ENCODE results near the gene DQX1.
"Not testable (repeated sequence)": the region's sequence is repeated elsewhere in the genome, so short reads cannot be mapped to it uniquely, and the experiment has no call there.

Gene DQX1

DNA sequence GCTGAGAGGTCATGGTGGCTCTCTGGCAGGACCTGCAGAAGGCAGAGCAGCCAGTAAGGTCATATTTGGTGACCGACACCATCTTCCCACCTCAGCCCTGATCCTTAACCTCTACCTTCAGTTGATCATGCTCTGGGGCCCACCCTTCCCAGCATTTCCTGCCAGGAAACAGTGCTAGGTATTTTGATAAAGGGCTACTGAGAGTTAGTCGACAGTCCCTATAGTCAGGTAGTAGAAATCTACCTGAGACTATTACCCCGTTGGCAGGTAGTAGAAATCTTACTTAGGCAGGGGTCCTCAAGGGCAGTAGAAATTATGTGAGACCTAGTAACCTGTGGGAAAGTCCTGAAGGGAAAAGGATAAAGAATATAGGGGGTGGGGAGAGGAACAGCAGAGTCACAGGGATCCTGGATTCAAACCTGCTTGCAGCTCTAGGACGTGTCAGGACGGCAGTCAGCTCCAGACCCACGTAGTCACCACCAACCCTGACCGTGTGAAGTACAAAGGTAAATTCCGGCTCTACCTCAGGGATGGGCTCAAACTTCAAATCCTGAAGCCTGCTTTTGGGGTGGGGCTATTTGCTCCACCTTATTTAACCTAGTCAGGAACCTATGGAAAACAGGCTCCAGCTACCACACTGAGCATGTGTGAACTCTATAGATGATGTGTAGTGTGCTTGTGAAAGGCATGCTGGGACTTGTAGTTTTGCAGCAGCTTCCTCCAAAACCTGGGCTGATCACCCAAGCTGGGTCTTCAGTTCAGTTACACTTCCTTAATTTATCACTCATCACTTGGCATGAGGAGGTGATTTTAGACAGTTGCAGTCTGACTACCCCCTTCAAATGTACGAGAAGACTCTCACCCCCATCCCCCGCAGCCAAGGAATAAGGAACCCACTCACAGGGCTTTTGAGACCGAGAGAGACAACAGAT, at the start of gene DQX1:
Gene DQX1 (minus strand): TSS at position 515 of the 932 bp plus-strand sequence. CDS start 502 bp downstream, at position 13.
- in situ Hi-C loops (cut with HindIII; ENCODE audit: low sequenced_read_pairs) = no loop called here

DNA sequence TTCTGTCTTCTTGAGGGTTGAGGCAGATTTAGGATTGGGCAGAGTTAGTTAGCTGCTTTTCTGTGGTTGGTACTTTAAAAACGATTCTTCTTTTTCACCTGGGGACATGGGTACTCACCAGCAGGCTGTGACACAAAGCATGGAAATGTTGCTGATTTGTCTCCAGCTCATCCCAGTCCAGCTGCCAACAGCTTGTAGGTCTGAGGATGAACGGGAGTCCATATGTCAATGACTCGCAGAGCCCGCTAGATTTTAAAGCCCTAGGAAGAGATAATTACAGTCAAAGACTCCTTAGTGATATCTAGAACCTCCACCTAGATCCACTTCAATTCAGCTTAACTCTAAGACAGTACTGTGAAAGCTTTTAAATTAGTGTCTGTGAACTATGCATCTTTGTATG, 49.3 kb upstream of the DQX1 start:
- in situ Hi-C loops (cut with HindIII; ENCODE audit: low sequenced_read_pairs) = no loop called here

DNA sequence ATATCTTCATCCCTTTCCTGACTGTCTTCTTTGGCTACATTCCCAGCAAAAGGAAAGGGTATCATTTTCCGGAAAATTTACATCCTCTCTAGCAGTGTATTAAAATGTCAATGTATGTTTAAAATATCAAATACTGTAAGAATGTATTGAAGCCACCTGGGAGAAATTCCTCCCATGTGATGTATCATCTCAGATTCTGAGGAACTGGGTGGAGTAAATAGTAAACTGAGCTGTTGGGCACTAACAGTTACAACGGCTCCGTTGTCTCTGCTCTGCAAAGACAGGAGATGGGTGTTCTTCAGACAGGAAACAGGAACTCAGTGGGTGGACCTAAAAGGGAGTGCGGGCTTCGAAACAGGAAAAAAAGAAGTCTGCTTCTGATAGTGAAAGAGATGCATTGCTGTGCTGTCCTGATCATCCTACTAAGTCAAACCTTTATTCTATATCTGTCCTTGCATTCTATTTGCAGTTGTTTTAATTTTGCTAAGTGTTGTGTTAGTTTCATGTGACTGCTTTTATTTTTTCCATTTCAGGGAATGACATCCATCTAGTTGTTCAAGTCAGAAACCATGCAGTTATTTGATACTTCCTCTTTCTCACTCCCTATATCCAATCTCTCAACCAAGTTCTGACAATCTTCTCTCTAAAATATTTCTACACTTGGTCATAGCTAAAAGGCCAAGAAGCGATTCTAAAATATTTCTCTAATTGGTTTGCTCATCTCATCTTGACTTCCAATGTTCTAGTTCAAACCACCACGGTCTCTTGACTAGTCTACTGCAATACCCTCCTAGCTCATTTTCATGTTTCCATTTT, 47.9 kb upstream of the DQX1 start:
- in situ Hi-C loops (cut with HindIII; ENCODE audit: low sequenced_read_pairs) = no loop called here

- in situ Hi-C loops (cut with HindIII; ENCODE audit: low sequenced_read_pairs) = no loop called here
Observed at GRCh38 chr2:74572178-74572925, 46.3 kb upstream of the DQX1 start.

GRCh38 chr2:74571058-74571457, 45.0 kb upstream of the DQX1 start:
- in situ Hi-C loops (cut with HindIII; ENCODE audit: low sequenced_read_pairs) = no loop called here

DNA sequence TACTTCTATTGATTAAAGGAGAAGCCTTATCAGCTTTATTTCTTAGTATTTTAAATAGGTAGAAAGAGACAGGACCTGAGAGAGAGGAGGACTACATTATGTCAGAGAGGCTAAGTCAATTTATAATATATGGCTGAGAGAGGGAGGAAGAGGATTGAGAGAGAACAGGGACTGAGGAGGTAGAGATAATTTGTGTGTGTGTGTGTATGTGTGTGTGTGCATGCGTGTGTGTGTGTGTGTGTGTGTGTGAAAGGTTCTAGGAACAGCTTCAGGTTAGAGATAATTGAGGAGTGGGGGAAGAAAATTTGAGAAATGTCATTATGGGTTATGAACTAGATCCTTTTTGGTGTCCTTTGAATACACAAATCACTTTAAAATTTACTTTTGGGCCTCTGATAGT, 43.7 kb upstream of the DQX1 start:
- in situ Hi-C loops (cut with HindIII; ENCODE audit: low sequenced_read_pairs) = no loop called here

DNA sequence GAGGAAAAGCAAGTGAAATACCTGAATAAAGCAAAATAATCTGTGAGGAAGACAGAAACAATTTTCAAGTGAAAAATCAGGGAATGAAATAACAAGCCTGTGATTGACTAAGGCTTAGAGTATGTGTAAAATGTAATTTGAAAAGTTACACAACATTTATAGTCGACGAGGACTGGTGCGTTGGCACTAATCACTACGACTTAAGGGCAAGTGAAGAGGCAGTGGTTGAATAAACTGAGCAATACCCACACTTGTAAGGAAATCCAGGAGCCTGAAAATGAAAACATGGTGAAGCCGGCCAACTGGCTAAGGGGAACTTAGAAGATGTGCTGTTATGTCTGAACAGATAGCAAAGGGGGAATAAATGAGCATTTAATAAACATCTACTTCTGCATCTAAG, 41.9 kb upstream of the DQX1 start:
- in situ Hi-C loops (cut with HindIII; ENCODE audit: low sequenced_read_pairs) = no loop called here

- in situ Hi-C loops (cut with HindIII; ENCODE audit: low sequenced_read_pairs) = no loop called here
Observed at GRCh38 chr2:74566754-74567085, 40.7 kb upstream of the DQX1 start.

- in situ Hi-C loops (cut with HindIII; ENCODE audit: low sequenced_read_pairs) = no loop called here
Observed at GRCh38 chr2:74566076-74566753, 40.2 kb upstream of the DQX1 start.

DNA sequence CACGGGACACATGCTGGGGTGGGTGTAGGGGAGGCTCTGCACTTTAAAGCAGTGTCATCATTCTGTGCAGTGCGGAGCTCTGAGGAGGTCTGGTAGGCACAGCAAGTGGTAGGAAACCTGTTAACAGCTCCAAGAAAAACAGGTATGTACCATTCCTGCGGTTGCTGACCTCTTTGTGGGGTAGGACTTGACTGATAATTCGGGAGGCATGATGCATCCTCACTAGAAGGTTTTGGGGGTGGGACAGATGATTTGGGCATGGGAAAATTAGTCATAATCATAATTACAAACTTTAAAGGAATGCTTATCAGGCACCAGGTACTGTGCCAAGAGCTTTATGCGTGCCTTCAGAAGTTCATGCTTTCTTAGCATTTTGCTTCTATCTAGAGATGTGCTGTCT, 38.2 kb upstream of the DQX1 start:
- in situ Hi-C loops (cut with HindIII; ENCODE audit: low sequenced_read_pairs) = no loop called here

DNA sequence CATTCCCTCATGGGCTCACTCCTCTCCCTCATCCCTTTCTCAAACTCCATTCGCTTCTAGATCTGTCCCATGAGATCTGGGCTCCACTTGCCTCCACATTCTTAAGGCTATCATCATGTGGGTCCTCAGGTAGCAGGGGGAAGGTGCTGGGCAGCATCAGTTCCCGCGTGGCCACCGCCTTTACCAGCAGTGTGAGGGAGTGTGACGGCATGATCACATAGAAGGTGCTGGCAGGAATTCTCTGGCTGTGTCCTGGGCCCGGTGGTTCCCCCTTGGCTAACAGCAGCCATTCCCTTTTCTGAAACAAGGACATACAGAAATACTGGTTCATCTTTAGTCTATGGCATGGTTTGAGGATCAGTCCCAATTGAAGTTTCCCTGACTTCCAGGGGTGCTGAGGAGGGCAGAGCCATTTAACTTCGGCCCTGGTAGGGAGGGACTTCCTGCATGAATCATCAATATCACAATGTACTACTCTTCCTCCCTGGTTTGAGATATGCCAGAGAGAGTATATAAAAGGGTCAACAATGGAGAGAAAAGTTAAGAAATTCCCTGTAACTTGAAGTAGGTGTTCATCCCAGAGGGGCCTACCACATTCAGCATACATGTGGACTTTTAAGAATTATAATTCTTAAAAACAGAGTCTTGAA, 36.2 kb upstream of the DQX1 start:
- in situ Hi-C loops (cut with HindIII; ENCODE audit: low sequenced_read_pairs) = no loop called here

GRCh38 chr2:74561022-74561421, 35.0 kb upstream of the DQX1 start:
- in situ Hi-C loops (cut with HindIII; ENCODE audit: low sequenced_read_pairs) = not testable (repeated sequence)

DNA sequence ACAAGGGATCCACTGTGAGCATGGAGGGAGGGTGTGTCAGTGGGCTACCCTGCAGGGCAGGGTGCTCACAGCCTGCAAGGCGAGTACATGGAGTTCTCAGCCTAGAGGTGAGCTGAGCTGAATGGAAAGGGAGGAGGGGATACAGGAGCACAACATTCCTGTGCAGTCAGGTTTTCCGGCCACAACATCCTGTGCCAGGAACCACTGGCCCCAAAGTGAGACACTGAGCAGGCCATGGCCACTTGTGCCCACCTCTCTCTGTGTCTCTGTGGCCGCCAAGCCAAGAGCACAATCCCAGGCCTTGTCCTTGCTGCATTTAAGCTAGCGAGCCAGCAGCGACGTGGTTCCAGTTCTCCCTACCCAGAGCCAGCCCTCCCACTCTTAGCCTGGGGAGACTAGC, 34.6 kb upstream of the DQX1 start:
- in situ Hi-C loops (cut with HindIII; ENCODE audit: low sequenced_read_pairs) = no loop called here

DNA sequence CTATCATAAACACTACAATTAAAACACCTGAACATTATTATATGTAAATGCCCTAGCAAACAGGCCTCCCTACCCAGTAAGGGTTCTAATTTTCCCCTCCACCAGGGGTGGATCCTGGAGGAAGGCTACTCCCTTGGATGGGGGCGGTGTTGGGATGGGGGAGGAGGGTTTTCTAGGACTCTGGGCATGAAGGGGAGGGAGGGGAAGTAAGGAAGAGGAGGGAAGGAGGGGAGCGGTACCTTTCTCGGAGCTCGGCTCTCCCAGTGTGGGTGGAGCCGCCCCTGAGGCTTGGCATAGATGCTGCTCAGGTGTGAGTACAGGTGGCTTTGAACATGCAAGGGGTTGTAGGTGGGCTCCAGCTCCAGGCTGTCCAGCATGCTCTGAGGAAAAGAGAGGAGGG, 33.9 kb upstream of the DQX1 start:
- in situ Hi-C loops (cut with HindIII; ENCODE audit: low sequenced_read_pairs) = no loop called here

GRCh38 chr2:74558284-74559230, 32.5 kb upstream of the DQX1 start:
- in situ Hi-C loops (cut with HindIII; ENCODE audit: low sequenced_read_pairs) = no loop called here

GRCh38 chr2:74556831-74557370, 30.9 kb upstream of the DQX1 start:
- in situ Hi-C loops (cut with HindIII; ENCODE audit: low sequenced_read_pairs) = no loop called here

- in situ Hi-C loops (cut with HindIII; ENCODE audit: low sequenced_read_pairs) = no loop called here
Observed at GRCh38 chr2:74556159-74556558, 30.1 kb upstream of the DQX1 start.

DNA sequence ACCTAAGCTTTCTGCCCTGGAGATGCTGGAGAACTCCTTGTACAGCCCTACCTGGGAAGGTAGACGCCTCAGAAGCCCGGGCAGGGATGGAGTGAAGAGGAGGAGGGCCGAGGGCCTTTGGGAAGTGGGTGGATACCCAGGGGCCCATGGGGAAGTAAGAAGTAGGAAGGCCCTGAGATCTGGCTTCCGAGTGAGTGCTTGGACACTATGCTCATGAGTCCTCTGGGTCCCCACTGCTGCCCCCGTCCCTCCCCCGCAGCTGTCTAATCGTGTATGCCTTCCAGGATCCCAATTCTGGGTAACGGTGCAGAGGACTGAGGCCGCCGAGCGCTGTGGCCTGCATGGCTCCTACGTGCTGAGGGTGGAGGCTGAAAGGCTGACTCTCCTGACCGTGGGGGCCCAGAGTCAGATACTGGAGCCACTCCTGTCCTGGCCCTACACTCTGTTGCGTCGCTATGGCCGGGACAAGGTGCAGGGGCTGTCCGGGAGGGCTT, 29.6 kb upstream of the DQX1 start:
- in situ Hi-C loops (cut with HindIII; ENCODE audit: low sequenced_read_pairs) = no loop called here

Measured in endothelial cell of hepatic sinusoid (primary cell).